Caco-2 (cell line): Measurements from ENCODE around the gene FNBP1. TPM values are rescaled to one million over a fixed set of nuclear protein-coding genes. Genes with fewer than 3 reads are reported as not detected.

ENCODE experiments used
- BruUV-seq: library from RNA; stranded (reverse); fragments of 400-500 nt; replicated peaks from 2 replicates; lab custom pipeline; 2021; lab: Mats Ljungman, UMichigan
- CTCF ChIA-PET: fragments of 300-600 bp; sonication (Branson Sonifier 250); formaldehyde crosslinking; loops from one replicate; lab custom pipeline; 2022; ENCODE audit warnings: antibody characterized with exemption; lab: Charles Lee
- POLR2A ChIA-PET: fragments of 300-600 bp; sonication (Branson Sonifier 250); formaldehyde crosslinking; loops from one replicate; lab custom pipeline; 2022; ENCODE audit warnings: antibody characterized with exemption; lab: Charles Lee
- DNase-seq, 2 experiments: peaks; one replicate each; pipeline versions ENCODE4 v3.0.0 to v3.0.0-alpha.2; 2020 to 2022
- H3K27me3 ChIP-seq: replicated peaks from 2 replicates; pipeline ENCODE4 v1.6.0; 2011; ENCODE audit warnings: low read length; ENCODE audit not compliant: control insufficient read depth, insufficient read depth
- H3K36me3 ChIP-seq: 2 replicates; pipeline ENCODE4 v1.5.1; 2011; ENCODE audit warnings: low read length; ENCODE audit not compliant: control insufficient read depth, insufficient read depth
- H3K4me1 ChIP-seq: fragments of 250-450 bp; sonication (Bioruptor Pico); 2 replicates; pipeline ENCODE4 v1.5.1; 2020; ENCODE audit warnings: mild to moderate bottlenecking
- H3K4me3 ChIP-seq: 2 replicates; pipeline ENCODE4 v1.5.1; 2011; ENCODE audit warnings: low read depth, mild to moderate bottlenecking, control low read depth, low read length
- H3K9me3 ChIP-seq: fragments of 250-450 bp; sonication (Bioruptor Pico); 2 replicates; pipeline ENCODE4 v1.5.1; 2020; ENCODE audit warnings: mild to moderate bottlenecking, moderate library complexity
- H3K27ac Mint-ChIP-seq: one replicate; pipeline ENCODE4 v1.8.0; 2022; ENCODE audit warnings: mixed read lengths; ENCODE audit not compliant: unreplicated experiment
- H3K27me3 Mint-ChIP-seq: one replicate; pipeline ENCODE4 v1.8.0; 2022; ENCODE audit warnings: mixed read lengths; ENCODE audit not compliant: insufficient read depth, unreplicated experiment
- H3K36me3 Mint-ChIP-seq: one replicate; pipeline ENCODE4 v1.8.0; 2022; ENCODE audit warnings: mild to moderate bottlenecking, mixed read lengths; ENCODE audit not compliant: insufficient read depth, unreplicated experiment
- H3K4me1 Mint-ChIP-seq: one replicate; pipeline ENCODE4 v1.8.0; 2022; ENCODE audit warnings: low read depth, mixed read lengths; ENCODE audit not compliant: unreplicated experiment
- H3K4me3 Mint-ChIP-seq: one replicate; pipeline ENCODE4 v1.8.0; 2022; ENCODE audit warnings: mild to moderate bottlenecking, moderate library complexity, mixed read lengths; ENCODE audit not compliant: unreplicated experiment
- H3K9me3 Mint-ChIP-seq: one replicate; pipeline ENCODE4 v1.8.0; 2022; ENCODE audit warnings: mixed read lengths; ENCODE audit not compliant: unreplicated experiment
- CTCF ChIP-seq, 2 experiments: fragments of 200-600 bp in 1 of 2; IDR thresholded peaks; 1 replicate in 1 of 2; 2 replicates in 1 of 2; pipeline versions ENCODE4 v1.5.1 to v1.8.0; 2011 to 2022; ENCODE audit warnings: antibody characterized with exemption in 1 of 2, control low read depth in 1 of 2, inconsistent platforms in 1 of 2, low read depth in 1 of 2, low read length in 1 of 2, mild to moderate bottlenecking in 1 of 2, moderate library complexity in 1 of 2; ENCODE audit not compliant: insufficient read depth in 1 of 2, severe bottlenecking in 1 of 2, unreplicated experiment in 1 of 2
- intact Hi-C: fragments of 100-400 bp; cut with micrococcal nuclease; formaldehyde crosslinking; loops from one replicate; pipeline ENCODE4 v1.10.0; 2022; ENCODE audit not compliant: unreplicated experiment
- total RNA-seq: library from RNA; stranded (reverse); gene quantifications from 2 replicates; pipeline ENCODE4 v1.2.3, GENCODE V29; 2022

FNBP1 gene
- total RNA-seq, 1 experiment from 2014 or later: 33.2 TPM

- intact Hi-C loops: loop anchor here (10.0 kb wide), 1 partner anchor 365 kb away; no protein-coding TSS in a partner anchor
Measured at GRCh38 chr9:129879991-129880653, 162.9 kb downstream of the FNBP1 start.

GRCh38 chr9:129879103-129879699 is 163.8 kb downstream of the FNBP1 start:
- 0 out of 2 replicates have a peak, but pooled peaks cover 1% of the 10 kb centered on the region for H3K4me1 ChIP-seq
- H3K4me1 Mint-ChIP-seq: peaks cover 4% of the 10 kb centered on the region
- H3K9me3 ChIP-seq: no peaks in the 10 kb centered on the region
- no peak for TF ChIP-seq CTCF (IDR thresholded peaks at IDR 0.05; ENCODE audit: insufficient read depth in 1 of 2, low read depth in 1 of 2, low read length in 1 of 2, severe bottlenecking in 1 of 2, unreplicated experiment in 1 of 2)
- no peak overlapping the region for H3K27ac Mint-ChIP-seq
- H3K9me3 Mint-ChIP-seq: no peaks in the 10 kb centered on the region
- no peaks in the 10 kb centered on the region for H3K27me3 Mint-ChIP-seq
- H3K36me3 Mint-ChIP-seq: no peaks in the 10 kb centered on the region
- H3K4me3 Mint-ChIP-seq: no peak overlapping the region
- DNase-seq: no peak
- POLR2A ChIA-PET: no interaction called here
- BruUV-seq: no TSS peak
- H3K4me3 ChIP-seq: no peak overlapping the region
- no peaks in the 10 kb centered on the region for H3K36me3 ChIP-seq
- intact Hi-C loops: no loop called here
- CTCF ChIA-PET: no interaction called here
- H3K27me3 ChIP-seq: no peaks in the 10 kb centered on the region

More at GRCh38 chr9:129879991-129880653, 162.9 kb downstream of the FNBP1 start:
- Mint-ChIP-seq H3K4me1 (peaks cover 10% of the 10 kb centered on the region), H3K27me3 (no peaks in the 10 kb centered on the region), H3K9me3 (no peaks in the 10 kb centered on the region), H3K4me3 (no peak overlapping the region), H3K36me3 (no peaks in the 10 kb centered on the region), H3K27ac (no peak overlapping the region)
- ChIA-PET POLR2A (no interaction called here), CTCF (no interaction called here)
- Histone ChIP-seq H3K4me3 (no peak overlapping the region), H3K4me1 (peaks cover 9% of the 10 kb centered on the region), H3K36me3 (no peaks in the 10 kb centered on the region), H3K9me3 (no peaks in the 10 kb centered on the region), H3K27me3 (no peaks in the 10 kb centered on the region)
- no peak for TF ChIP-seq CTCF (IDR thresholded peaks at IDR 0.05; ENCODE audit: insufficient read depth in 1 of 2, low read depth in 1 of 2, low read length in 1 of 2, severe bottlenecking in 1 of 2, unreplicated experiment in 1 of 2)
- no peak for DNase-seq
- BruUV-seq: no TSS peak

GRCh38 chr9:129878291-129878690 is 164.7 kb downstream of the FNBP1 start:
- ChIA-PET POLR2A (no interaction called here), CTCF (no interaction called here)
- Histone ChIP-seq H3K27me3 (no peaks in the 10 kb centered on the region), H3K4me1 (no peaks in the 10 kb centered on the region), H3K36me3 (no peaks in the 10 kb centered on the region), H3K9me3 (no peaks in the 10 kb centered on the region), H3K4me3 (no peak overlapping the region)
- no peak overlapping the region for H3K4me3 Mint-ChIP-seq
- intact Hi-C loops: no loop called here
- TF ChIP-seq CTCF (IDR thresholded peaks at IDR 0.05; ENCODE audit: insufficient read depth in 1 of 2, low read depth in 1 of 2, low read length in 1 of 2, severe bottlenecking in 1 of 2, unreplicated experiment in 1 of 2): no peak
- no peaks in the 10 kb centered on the region for H3K4me1 Mint-ChIP-seq
- H3K27me3 Mint-ChIP-seq: no peaks in the 10 kb centered on the region
- DNase-seq: no peak
- no peak overlapping the region for H3K27ac Mint-ChIP-seq
- no TSS peak for BruUV-seq
- no peaks in the 10 kb centered on the region for H3K36me3 Mint-ChIP-seq
- H3K9me3 Mint-ChIP-seq: no peaks in the 10 kb centered on the region
